ENCODE results near the gene LYPD8. TPM values are rescaled to one million over a fixed set of nuclear protein-coding genes. Genes with fewer than 3 reads are reported as not detected.
"Not testable (repeated sequence)": the region's sequence is repeated elsewhere in the genome, so short reads cannot be mapped to it uniquely, and the experiment has no call there.

The LYPD8 gene, protein sequence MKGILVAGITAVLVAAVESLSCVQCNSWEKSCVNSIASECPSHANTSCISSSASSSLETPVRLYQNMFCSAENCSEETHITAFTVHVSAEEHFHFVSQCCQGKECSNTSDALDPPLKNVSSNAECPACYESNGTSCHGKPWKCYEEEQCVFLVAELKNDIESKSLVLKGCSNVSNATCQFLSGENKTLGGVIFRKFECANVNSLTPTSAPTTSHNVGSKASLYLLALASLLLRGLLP
- not detected for total RNA-seq
- long read RNA-seq, donor 1 = 0 reads
- long read RNA-seq, donor 2 = 0 reads

DNA sequence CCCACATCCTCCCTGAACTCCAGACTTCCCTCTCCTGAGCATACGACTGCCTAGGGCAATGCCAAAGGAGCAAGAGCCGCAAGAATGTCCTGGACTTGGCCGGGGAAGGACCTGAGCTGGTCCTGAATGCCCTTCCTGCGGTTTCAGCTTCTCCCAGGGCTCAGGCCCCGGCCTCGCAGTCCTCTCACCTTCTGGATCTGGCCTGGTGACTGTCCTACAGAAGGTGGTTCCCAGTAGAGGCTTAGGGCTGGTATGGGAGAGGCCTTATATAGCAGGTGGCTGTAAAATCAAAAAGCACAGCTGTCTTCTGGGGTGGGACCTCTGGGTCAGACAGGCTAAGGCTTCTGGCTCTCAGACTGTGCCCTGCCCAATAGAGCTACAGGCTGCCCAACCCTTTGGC, at the start of gene LYPD8:
Gene LYPD8 (minus strand): TSS at position 243 of the 400 bp plus-strand sequence. CDS start 4,678 bp downstream, outside the sequence.
- intact Hi-C loops (cut with DNase I) = no loop called here
- peak; percentile 75 for DNase-seq (ENCODE audit: low spot score)

DNA sequence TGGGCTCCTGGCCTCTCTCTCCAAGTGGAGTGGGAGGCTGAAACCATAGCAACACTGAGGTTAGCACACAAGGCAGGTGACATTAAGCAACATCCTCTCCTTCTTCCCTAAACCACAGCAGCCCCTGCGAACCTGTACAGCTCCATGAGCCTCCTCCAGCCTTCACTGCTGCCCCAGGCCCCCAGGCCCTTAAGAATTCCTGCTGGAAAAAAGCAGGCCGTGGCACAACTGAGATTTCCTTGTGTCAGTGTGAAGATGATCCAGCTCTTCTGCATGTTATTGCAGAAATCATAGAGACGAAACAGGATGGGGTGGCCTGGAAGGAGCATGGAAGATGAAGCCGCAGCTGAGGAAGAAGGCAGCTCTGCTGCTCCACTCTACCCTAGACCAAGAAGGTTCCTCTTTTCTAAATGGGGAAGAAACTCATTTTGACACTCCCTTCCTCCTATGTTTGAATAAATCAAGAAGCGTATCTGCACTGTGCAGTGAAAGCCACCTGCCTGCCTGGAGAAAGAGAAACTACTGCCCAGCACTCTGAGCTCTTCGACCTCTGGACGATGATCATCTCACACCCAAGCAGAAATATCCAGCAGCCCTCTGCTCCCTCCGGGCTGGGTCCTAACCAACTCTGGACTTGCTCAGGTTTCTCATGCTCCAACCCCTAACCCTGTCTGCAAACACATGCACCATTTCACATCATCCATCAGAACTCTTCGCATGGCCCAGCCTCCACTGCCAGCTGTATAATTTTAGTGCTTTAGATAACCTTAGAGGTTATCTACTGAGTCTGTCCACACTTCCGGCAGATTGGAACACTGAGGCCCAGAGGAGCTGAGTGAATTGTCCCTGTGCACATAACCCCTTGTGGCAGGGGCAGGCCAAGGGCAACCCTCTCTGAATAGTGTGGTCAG, 49.5 kb upstream of the LYPD8 start:
- DNase-seq (ENCODE audit: low spot score) = no peak
- intact Hi-C loops (cut with DNase I) = no loop called here

GRCh38 chr1:248803501-248803900, 47.9 kb upstream of the LYPD8 start:
- intact Hi-C loops (cut with DNase I); DNase-seq (ENCODE audit: low spot score): not testable (repeated sequence)

DNA sequence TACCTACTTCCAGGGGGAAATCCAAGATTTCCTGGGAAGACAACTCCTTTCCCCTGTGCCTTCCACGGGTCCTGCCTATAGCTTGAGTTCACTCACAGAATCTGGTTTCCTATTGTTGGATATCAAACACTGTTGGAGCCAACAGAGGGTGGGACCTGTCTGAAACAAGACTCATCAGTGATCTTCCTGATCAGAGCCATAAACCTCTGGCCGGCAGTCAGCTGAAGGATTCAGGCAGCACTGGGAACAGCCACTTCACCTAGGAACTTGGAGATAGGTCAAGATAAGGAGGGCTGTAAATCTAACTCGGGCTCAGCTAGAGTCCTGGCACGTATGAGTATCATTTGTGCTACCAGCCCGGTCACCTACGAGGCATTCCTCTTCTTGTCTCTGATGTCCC, 46.9 kb upstream of the LYPD8 start:
- no peak for DNase-seq (ENCODE audit: low spot score)
- intact Hi-C loops (cut with DNase I) = no loop called here

DNA sequence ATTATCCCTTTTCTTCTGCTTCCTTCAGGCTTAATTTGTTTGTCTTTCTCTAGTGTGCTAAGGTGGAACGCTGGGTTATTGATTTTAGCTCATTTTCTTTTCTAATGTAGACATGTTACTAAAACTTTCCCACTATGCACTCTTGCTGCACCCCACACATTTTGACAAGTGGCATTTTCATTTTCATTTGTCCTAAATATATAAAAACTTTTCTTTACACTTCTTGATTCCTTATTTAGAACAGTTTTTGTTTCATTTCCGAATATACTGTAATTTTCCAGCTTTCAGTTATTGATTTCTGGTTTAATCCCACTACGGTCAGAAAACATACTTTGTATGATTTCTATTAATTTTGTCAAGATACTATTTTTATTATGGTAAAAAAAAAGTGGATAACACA, 44.9 kb upstream of the LYPD8 start:
- intact Hi-C loops (cut with DNase I) = no loop called here
- DNase-seq (ENCODE audit: low spot score) = no peak

DNA sequence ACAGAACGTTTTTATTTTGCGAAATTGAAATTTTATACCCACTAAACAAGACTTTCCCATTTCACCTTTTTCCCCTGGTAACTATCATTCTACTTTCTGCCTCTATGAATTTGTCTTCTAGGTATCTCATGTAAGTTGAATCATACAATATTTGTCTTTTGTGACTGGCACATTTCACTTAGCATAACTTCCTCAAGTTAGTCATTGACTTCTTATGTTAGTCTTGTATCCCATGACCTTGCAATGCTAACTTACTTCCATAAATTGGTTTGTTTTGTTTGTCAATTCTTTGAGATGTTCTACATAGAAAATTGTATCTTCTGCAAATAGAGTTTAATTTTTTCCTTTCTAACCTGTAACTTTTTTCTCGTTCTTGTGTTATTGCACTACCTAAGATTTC, 43.2 kb upstream of the LYPD8 start:
- DNase-seq (ENCODE audit: low spot score) = no peak
- intact Hi-C loops (cut with DNase I) = no loop called here

GRCh38 chr1:248794663-248795062, 39.1 kb upstream of the LYPD8 start:
- intact Hi-C loops (cut with DNase I); DNase-seq (ENCODE audit: low spot score): not testable (repeated sequence)

DNA sequence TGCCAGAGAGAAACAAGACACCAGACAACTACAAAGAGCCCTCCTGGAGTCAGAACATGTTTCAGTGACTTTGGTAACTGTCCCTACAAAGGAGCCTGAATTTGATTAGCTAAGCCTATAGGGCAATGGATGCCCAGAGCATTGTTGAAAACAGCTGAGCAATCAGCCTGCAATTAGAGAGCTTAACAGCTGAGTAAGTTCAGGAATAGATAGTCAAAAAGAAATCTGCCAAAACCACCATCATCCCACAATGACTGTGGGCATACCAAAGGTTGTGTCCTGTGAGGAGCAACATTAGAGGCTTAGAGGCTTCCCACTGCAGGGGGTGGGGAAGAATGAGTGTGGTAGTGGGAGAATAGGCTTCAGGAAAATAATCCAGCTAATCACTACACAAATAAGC, 38.0 kb upstream of the LYPD8 start:
- DNase-seq (ENCODE audit: low spot score) = no peak
- intact Hi-C loops (cut with DNase I) = no loop called here

- intact Hi-C loops (cut with DNase I) = no loop called here
- no peak for DNase-seq (ENCODE audit: low spot score)
Observed at GRCh38 chr1:248792342-248792741, 36.8 kb upstream of the LYPD8 start.

DNA sequence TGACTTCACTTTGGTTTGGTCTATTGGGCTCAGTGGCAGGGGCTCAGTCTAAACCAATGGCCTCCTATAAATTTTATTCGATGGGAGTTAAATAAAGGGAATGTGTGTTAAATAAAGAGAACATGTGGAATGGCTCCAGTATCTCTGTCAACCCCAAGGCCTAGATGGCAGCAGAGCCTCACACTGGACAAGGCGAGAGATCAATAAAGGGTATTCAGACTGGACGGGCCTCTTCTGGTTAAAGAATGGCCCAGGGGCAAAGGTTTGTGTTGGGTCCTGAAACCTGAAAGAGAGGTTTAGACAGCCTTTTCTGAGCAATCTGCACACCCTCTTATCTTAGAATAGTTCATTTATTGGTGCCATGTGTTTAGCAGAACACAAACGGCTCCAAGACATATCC, 35.5 kb upstream of the LYPD8 start:
- no peak for DNase-seq (ENCODE audit: low spot score)
- intact Hi-C loops (cut with DNase I) = no loop called here

- intact Hi-C loops (cut with DNase I) = no loop called here
- no peak for DNase-seq (ENCODE audit: low spot score)
Observed at GRCh38 chr1:248790456-248790855, 34.9 kb upstream of the LYPD8 start.

DNA sequence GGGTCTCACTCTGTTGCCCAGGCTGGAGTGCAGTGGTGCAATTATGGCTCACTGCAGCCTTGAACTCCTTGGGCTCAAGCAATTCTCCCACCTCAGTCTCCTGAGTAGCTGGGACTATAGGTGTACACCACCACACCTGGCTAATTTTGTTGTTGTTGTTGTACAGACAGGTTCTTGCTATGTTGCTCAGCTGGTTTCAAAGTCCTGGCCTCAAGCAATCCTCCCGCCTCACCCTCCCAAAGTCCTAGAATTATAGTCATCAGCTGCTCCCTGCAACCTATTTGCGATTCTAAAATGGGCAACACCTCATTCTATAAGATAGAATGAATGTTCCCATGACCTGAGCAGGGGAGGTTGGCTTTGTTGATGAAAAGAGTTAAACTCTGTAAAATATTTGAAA, 33.8 kb upstream of the LYPD8 start:
- intact Hi-C loops (cut with DNase I); DNase-seq (ENCODE audit: low spot score): not testable (repeated sequence)

- no peak for DNase-seq (ENCODE audit: low spot score)
- intact Hi-C loops (cut with DNase I) = no loop called here
Observed at GRCh38 chr1:248788327-248788726, 32.8 kb upstream of the LYPD8 start.

GRCh38 chr1:248787430-248787829, 31.9 kb upstream of the LYPD8 start:
- intact Hi-C loops (cut with DNase I) = no loop called here
- DNase-seq (ENCODE audit: low spot score) = no peak

DNA sequence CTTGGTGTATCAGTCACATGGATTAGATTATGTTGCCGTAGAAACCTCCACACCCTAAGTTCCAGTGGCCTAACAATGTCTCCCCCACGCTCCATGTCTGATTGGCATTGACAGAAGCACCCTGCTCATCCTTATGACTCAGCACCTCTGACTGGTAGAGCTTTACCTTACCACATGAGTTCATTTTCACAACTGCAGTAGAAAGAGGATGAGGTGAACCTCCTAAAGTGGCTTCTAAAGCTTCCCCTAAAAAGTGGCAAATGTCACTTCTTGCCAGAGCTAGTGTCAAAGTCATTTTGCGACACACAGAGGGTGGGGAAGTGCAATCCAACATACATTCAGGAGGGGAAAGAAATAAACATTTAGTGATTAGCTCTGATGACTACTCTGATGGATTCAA, 30.6 kb upstream of the LYPD8 start:
- DNase-seq (ENCODE audit: low spot score) = no peak
- intact Hi-C loops (cut with DNase I) = no loop called here

- no peak for DNase-seq (ENCODE audit: low spot score)
- intact Hi-C loops (cut with DNase I) = no loop called here
Observed at GRCh38 chr1:248783367-248783766, 27.8 kb upstream of the LYPD8 start.

GRCh38 chr1:248782416-248783141, 27.0 kb upstream of the LYPD8 start:
- no peak for DNase-seq (ENCODE audit: low spot score)
- intact Hi-C loops (cut with DNase I) = no loop called here

DNA sequence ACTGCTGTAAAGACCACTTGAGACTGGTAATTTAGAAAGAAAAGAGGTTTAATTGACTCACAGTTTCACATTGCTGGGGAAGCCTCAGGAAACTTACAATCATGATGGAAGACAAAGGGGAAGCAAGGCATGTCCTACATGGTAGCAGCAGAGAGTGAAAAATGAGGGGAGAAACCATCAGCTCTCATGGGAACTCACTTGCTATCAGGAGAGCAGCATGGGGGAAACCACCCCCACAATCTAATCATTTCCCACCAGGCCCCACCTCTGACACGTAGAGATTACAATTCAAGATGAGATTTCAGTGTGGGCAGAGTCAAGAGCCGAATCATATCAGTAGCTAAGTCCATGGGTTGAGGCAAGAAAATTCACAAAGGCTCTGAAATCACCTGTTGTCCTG, 23.8 kb upstream of the LYPD8 start:
- intact Hi-C loops (cut with DNase I) = loop anchor here in 1 of 2 donors (5.0 kb wide), 1 partner anchor 372 kb away; no protein-coding TSS in a partner anchor
- no peak for DNase-seq (ENCODE audit: low spot score)

DNA sequence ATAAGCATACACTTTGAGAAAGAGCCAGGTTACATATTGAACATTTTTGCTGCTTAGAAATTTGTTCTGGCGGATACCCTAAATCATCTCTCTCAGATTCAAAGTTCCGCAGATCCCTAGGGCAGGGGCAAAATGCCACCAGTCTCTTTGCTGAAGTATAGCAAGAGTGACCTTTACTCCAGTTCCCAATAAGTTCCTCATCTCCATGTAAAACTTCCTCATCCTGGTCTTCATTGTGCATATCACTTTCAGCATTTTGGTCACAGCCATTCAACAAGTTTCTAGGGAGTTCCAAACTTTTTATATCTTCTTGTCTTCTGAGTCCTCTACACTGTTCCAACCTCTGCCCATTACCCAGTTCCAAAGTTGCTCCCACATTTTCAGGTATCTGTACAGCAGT, 23.3 kb upstream of the LYPD8 start:
- no peak for DNase-seq (ENCODE audit: low spot score)
- intact Hi-C loops (cut with DNase I) = loop anchor here in 1 of 2 donors (5.0 kb wide), 1 partner anchor 372 kb away; no protein-coding TSS in a partner anchor

GRCh38 chr1:248776991-248777390, 21.4 kb upstream of the LYPD8 start:
- intact Hi-C loops (cut with DNase I) = loop anchor here in 1 of 2 donors (5.0 kb wide), 1 partner anchor 370 kb away; no protein-coding TSS in a partner anchor
- DNase-seq (ENCODE audit: low spot score) = no peak
